Measurements from ENCODE around the gene LAMC2. TPM values are rescaled to one million over a fixed set of nuclear protein-coding genes. Genes with fewer than 3 reads are reported as not detected.
A peak's percentile ranks its signal among the peaks of the same experiment; 100 is the strongest.

LAMC2 gene
- total RNA-seq, 1 donor from 2014 or later, result 14.8 TPM

GRCh38 chr1:183287191-183287675 is 101.2 kb downstream of the LAMC2 start:
- no peaks in the 10 kb centered on the region for H3K9me3 Mint-ChIP-seq
- no peak for TF ChIP-seq CTCF (conservative IDR thresholded peaks at IDR 0.05)
- no peak for DNase-seq (ENCODE audit: extremely low spot score, unreplicated experiment)
- no peaks in the 10 kb centered on the region for H3K36me3 Mint-ChIP-seq
- H3K4me1 Mint-ChIP-seq (ENCODE audit: unreplicated experiment), result peaks cover 14% of the 10 kb centered on the region
- no peak overlapping the region for H3K27ac Mint-ChIP-seq
- H3K27me3 Mint-ChIP-seq, result no peaks in the 10 kb centered on the region
- H3K4me3 Mint-ChIP-seq, result no peak overlapping the region

GRCh38 chr1:183288583-183288982 is 102.5 kb downstream of the LAMC2 start:
- no peak overlapping the region for H3K27ac Mint-ChIP-seq
- no peaks in the 10 kb centered on the region for H3K9me3 Mint-ChIP-seq
- no peaks in the 10 kb centered on the region for H3K36me3 Mint-ChIP-seq
- DNase-seq (ENCODE audit: extremely low spot score, unreplicated experiment), result no peak
- no peaks in the 10 kb centered on the region for H3K27me3 Mint-ChIP-seq
- no peak overlapping the region for H3K4me3 Mint-ChIP-seq
- no peak for TF ChIP-seq CTCF (conservative IDR thresholded peaks at IDR 0.05)
- H3K4me1 Mint-ChIP-seq (ENCODE audit: unreplicated experiment), result peaks cover 11% of the 10 kb centered on the region

- no peak for TF ChIP-seq CTCF (conservative IDR thresholded peaks at IDR 0.05)
- H3K27ac Mint-ChIP-seq, result no peak overlapping the region
- no peak for DNase-seq (ENCODE audit: extremely low spot score, unreplicated experiment)
- H3K9me3 Mint-ChIP-seq, result no peaks in the 10 kb centered on the region
- no peaks in the 10 kb centered on the region for H3K27me3 Mint-ChIP-seq
- no peaks in the 10 kb centered on the region for H3K36me3 Mint-ChIP-seq
- H3K4me1 Mint-ChIP-seq (ENCODE audit: unreplicated experiment), result peaks cover 9% of the 10 kb centered on the region
- H3K4me3 Mint-ChIP-seq, result no peak overlapping the region
Measured at GRCh38 chr1:183289051-183289496, 103.0 kb downstream of the LAMC2 start.

GRCh38 chr1:183290628-183291027 is 104.6 kb downstream of the LAMC2 start:
- Mint-ChIP-seq H3K27me3 (no peaks in the 10 kb centered on the region), H3K36me3 (no peaks in the 10 kb centered on the region), H3K9me3 (no peaks in the 10 kb centered on the region), H3K4me1 (ENCODE audit: unreplicated experiment) (peaks cover 9% of the 10 kb centered on the region), H3K27ac (no peak overlapping the region), H3K4me3 (no peak overlapping the region)
- no peak for DNase-seq (ENCODE audit: extremely low spot score, unreplicated experiment)
- TF ChIP-seq CTCF (conservative IDR thresholded peaks at IDR 0.05), result no peak

- Mint-ChIP-seq H3K9me3 (no peaks in the 10 kb centered on the region), H3K4me3 (no peak overlapping the region), H3K36me3 (no peaks in the 10 kb centered on the region), H3K27ac (peak overlapping the region; percentile 51), H3K27me3 (no peaks in the 10 kb centered on the region), H3K4me1 (ENCODE audit: unreplicated experiment) (peaks cover 9% of the 10 kb centered on the region)
- DNase-seq (ENCODE audit: extremely low spot score, unreplicated experiment), result no peak
- no peak for TF ChIP-seq CTCF (conservative IDR thresholded peaks at IDR 0.05)
Measured at GRCh38 chr1:183291216-183291762, 105.2 kb downstream of the LAMC2 start.

Measured in type B pancreatic cell (in vitro differentiated cells).